NCI-H2171 (cell line): ENCODE data around the gene SIGLEC8.
"Not testable (repeated sequence)": the region's sequence is repeated elsewhere in the genome, so short reads cannot be mapped to it uniquely, and the experiment has no call there.

ENCODE experiments used
- DNase-seq: peaks from one replicate; lab custom pipeline; 2025; lab: John Stamatoyannopoulos, UW

Gene SIGLEC8

GRCh38 chr19:51473009-51473707 lies 14.9 kb upstream of the SIGLEC8 start:
- peak; percentile 34 for DNase-seq

- DNase-seq = no peak
These were observed 14.4 kb upstream of the SIGLEC8 start for GRCh38 chr19:51472607-51473006.

GRCh38 chr19:51471527-51471926 lies 13.3 kb upstream of the SIGLEC8 start:
- no peak for DNase-seq

GRCh38 chr19:51470966-51471365 lies 12.7 kb upstream of the SIGLEC8 start:
- no peak for DNase-seq

GRCh38 chr19:51469629-51470028 lies 11.4 kb upstream of the SIGLEC8 start:
- DNase-seq = no peak

- DNase-seq = no peak
These were observed 10.9 kb upstream of the SIGLEC8 start for GRCh38 chr19:51469162-51469561.

- no peak for DNase-seq
These were observed 10.3 kb upstream of the SIGLEC8 start for GRCh38 chr19:51468545-51468920.

GRCh38 chr19:51467864-51468544 lies 9.8 kb upstream of the SIGLEC8 start:
- no peak for DNase-seq

GRCh38 chr19:51466723-51467122 lies 8.5 kb upstream of the SIGLEC8 start:
- no peak for DNase-seq

- not testable (repeated sequence) for DNase-seq
These were observed 5.8 kb upstream of the SIGLEC8 start for GRCh38 chr19:51463976-51464581.

- no peak for DNase-seq
These were observed 4.4 kb upstream of the SIGLEC8 start for GRCh38 chr19:51462681-51463080.

- no peak for DNase-seq
These were observed 4.0 kb upstream of the SIGLEC8 start for GRCh38 chr19:51462276-51462675.

- DNase-seq = no peak
These were observed 3.5 kb upstream of the SIGLEC8 start for GRCh38 chr19:51461723-51462161.

- no peak for DNase-seq
These were observed 2.1 kb upstream of the SIGLEC8 start for GRCh38 chr19:51460164-51460992.

GRCh38 chr19:51458899-51459505 lies 748 bp upstream of the SIGLEC8 start:
- no peak for DNase-seq

GRCh38 chr19:51457351-51458013 lies 772 bp downstream of the SIGLEC8 start:
- no peak for DNase-seq

- no peak for DNase-seq
These were observed 1.5 kb downstream of the SIGLEC8 start for GRCh38 chr19:51456541-51457290.

- DNase-seq = no peak
These were observed 7.4 kb downstream of the SIGLEC8 start for GRCh38 chr19:51450730-51451307.

- DNase-seq = no peak
These were observed 9.7 kb downstream of the SIGLEC8 start for GRCh38 chr19:51448411-51449016.

GRCh38 chr19:51448011-51448410 lies 10.2 kb downstream of the SIGLEC8 start:
- no peak for DNase-seq
